Stimulated activated CD8-positive, alpha-beta memory T cell treated with anti-CD3 and anti-CD28 coated beads, Interleukin-2, amount 100 ng/mL, for 1 hour (primary cell): ENCODE data around the gene STEAP1B.
"Not testable (repeated sequence)": the region's sequence is repeated elsewhere in the genome, so short reads cannot be mapped to it uniquely, and the experiment has no call there.

ENCODE experiments used
- DNase-seq, 2 donors: peaks; one replicate each; pipeline ENCODE4 v3.0.0-alpha.2; 2020; ENCODE audit warnings: low read depth in 2 of 2

STEAP1B gene

DNA sequence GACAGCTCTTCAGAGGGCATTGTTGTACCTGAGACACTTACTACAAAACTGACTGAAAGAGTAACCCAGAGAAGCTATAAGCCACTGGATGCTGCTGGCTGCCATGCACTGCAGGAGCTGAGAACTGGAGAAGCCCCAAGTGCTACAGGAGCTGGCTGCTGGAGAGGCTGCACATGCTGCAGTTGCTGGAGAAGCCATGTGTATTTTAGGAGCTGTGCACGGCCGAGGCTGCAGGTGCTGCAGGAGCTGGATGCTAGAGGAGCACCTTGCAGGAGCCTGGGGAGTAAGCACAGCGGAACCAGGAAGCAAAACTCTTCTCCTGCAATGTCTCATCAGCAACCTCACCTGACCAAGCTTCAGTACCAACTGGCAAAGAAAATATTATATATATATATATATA, 45.5 kb downstream of the STEAP1B start:
- no peak for DNase-seq

DNA sequence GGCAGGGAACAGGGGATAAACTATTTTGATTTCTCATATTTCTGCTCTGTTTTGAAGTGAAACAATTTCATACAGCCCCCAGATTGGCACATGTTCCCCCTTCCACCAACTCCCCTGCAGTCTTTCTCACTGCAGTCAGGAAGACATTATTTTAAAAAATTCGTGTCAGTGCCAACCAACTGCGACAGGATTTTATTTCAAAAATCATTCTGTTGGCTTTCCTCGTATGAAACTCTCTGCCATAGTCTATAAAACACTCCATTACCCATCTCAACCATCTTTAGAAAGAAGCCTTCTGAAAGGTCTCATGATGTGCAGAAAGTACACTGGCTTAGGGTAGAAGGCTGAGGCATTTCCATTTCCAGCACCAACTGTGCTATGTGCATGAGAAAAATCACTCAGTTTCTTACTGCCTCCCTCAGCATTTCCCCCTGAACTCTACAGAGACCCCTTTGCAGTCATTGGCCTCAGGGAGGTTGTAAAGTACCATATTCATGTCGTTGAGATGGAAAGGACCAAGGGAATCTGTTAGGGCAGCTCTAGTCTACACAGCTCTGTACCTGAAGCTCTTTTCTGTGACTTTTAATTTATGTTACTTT, 46.9 kb downstream of the STEAP1B start:
- no peak for DNase-seq

- no peak for DNase-seq
Observed at GRCh38 chr7:22452142-22452959, 47.6 kb downstream of the STEAP1B start.

DNA sequence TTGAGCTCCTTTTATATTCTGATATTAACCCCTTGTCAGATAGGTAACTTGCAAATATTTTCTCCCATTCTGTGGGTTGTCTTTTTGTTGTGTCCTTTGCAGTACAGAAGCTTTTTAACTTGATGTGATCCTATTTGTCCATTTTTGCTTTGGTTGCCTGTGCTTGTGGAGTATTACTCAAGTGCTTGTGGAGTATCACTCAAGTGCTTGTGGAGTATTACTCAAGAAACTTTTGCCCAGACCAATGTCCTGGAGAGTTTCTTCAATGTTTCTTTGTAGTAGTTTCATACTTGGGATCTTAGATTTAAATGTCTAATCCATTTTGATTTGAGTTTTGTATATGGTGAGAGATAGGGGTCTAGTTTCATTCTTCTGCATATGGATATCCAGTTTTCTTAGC, 50.0 kb downstream of the STEAP1B start:
- not testable (repeated sequence) for DNase-seq

- DNase-seq: no peak
Observed at GRCh38 chr7:22447762-22448161, 52.2 kb downstream of the STEAP1B start.

DNA sequence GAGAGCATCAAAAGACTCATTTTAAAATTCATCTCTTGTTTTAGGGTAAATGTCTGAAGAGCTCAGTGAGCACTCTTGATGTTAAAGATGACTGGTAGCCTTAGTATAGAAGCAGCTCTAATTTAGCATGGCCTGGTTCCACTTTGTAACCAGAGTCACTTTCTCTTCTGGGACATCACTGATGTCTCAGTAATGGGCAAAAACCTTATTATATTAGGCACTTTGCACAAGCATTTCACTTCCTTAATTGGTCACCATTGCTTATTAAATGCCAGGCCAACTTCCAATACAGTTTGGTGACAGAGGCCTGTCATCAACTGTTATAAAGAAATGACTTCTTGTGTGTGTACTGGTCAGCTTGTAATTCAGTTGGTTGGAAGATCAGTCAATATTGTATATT, 53.0 kb downstream of the STEAP1B start:
- no peak for DNase-seq

DNA sequence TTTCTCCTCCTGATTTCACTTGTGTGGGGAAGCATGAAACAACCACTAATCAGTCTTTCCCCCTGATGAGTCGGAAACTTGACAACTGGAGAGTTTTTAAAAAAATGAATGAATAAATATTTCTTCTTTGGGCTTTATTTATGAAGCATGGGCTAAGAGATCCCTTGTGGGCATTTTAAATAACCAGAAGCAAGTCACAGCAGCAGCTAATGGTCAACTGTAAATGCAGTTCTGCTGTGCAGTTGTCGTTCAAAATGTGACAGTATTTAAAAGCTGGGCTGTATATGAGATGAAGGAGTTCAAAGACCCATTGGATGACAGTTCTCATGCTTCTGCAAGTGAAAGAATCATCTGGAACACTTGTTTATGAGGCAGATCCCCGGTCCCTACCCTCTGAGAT, 54.1 kb downstream of the STEAP1B start:
- DNase-seq: no peak

- DNase-seq: no peak
Observed at GRCh38 chr7:22445140-22445743, 54.7 kb downstream of the STEAP1B start.

- no peak for DNase-seq
Observed at GRCh38 chr7:22444181-22444971, 55.6 kb downstream of the STEAP1B start.

DNA sequence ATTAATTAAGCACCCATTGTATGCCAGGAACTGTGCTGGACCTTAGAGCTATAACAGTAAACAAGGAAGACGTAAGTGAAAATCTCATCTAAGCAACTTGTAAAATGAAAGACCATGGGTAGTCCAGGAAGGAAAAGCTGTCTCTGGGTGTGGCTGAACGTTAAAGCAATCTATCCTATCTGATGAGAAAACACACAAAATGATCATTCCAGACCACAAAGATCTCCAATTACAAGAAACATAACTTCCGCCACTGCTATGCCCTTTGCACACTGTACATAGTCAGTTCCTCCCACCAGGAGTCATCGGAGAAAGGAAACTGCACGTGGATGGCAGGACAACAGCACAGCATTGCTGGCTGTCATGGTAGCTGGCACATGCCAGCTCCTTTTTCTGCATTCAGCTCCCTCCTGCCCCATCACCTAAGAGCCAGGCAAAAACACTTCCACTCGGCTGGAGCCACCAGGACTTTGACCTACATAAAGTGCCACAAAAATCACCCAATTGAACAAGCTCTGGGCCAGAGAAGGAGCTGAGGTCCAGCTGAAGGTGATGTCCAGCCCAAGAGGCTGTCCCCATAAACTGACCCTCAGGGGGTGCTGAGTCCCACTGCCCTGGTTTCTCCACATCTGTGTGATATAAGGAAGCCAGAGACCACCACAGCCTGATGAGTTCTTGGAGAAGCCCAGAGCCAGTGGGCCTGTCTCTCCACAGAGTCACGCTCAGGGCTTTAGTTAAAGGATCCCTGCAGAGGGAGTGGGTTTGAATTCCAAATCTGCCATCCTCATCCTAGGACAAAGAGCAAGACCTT, 56.4 kb downstream of the STEAP1B start:
- DNase-seq: no peak

DNA sequence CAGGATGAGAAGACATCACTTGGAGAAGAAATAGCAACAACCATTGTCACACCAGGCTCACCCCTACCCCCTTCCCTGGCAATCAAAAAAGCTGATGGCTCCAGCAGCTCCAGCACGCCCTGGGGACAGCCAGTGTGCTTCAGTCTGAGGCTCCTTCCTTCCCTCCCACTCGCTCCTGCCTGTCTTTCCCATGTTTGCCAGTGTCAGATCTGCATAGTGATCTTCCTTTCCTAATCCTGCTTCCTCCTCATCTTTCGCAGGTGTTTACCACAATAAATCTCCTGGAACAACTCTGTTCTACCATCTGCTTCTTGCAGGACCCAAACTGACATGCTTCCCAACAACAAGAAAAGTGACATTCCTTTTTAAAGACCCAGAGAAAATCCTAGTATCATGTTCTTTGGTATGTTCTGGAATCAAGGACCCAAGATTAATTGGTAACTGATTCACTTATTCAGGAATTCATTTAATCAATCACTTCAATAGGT, 57.1 kb downstream of the STEAP1B start:
- DNase-seq: no peak

- DNase-seq: no peak
Observed at GRCh38 chr7:22442187-22442881, 57.7 kb downstream of the STEAP1B start.

GRCh38 chr7:22441157-22441556, 58.8 kb downstream of the STEAP1B start:
- DNase-seq: no peak

GRCh38 chr7:22438994-22439393, 61.0 kb downstream of the STEAP1B start:
- no peak for DNase-seq

GRCh38 chr7:22436552-22436951, 63.4 kb downstream of the STEAP1B start:
- not testable (repeated sequence) for DNase-seq

DNA sequence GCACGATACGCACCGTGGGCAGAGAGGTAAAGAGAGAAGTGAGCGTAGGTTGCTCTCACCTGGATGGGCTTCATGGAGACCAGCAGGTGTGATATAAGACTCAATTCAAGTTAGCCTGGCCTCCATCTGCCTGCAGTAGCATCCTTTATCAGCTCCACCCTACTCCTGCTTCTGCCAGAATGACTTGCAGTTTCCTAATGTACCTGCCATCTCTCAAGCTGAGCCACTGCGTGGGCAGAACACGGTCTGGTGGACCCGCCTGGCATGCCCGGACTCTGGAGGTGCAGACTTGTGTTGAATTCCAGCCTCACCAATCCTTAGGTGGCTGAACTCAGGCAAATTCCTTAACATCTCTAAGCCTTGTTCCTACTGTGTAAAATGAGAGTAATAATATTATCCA, 64.3 kb downstream of the STEAP1B start:
- DNase-seq: no peak

- DNase-seq: no peak
Observed at GRCh38 chr7:22435105-22435504, 64.9 kb downstream of the STEAP1B start.

- DNase-seq: no peak
Observed at GRCh38 chr7:22433710-22434460, 66.1 kb downstream of the STEAP1B start.

DNA sequence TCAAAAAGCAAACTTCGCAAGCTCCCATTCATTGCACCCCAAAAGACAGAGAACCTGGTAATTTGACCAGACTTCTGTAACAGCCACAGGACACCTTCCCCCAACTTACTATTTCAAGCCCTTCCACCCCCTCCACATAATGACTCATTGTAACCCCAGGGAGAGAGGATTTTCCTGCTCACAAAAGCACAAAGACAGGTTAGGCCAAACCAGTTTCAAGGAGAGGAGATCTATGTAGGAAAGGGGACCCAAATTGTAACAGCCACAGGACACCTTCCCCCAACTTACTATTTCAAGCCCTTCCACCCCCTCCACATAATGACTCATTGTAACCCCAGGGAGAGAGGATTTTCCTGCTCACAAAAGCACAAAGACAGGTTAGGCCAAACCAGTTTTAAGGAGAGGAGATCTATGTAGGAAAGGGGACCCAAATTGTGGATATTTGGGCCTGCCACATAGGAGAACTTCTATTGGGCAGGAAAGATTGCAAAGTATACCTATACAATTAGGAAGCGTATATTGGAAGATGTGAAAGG, 66.8 kb downstream of the STEAP1B start:
- DNase-seq: not testable (repeated sequence)
